Esophagus (tissue), 2 donors: ENCODE results near the gene TTC16. TPM values are rescaled to one million over a fixed set of nuclear protein-coding genes. Genes with fewer than 3 reads are reported as not detected.

Experiments
- H3K27ac ChIP-seq, 2 donors: one replicate each; pipeline ENCODE4 v1.5.1; 2013; ENCODE audit warnings: low read depth in 2 of 2, mild to moderate bottlenecking in 2 of 2, inconsistent platforms in 1 of 2, low read length in 1 of 2, moderate library complexity in 1 of 2
- H3K27me3 ChIP-seq, 2 donors: one replicate each; pipeline ENCODE4 v1.6.1; 2013; ENCODE audit warnings: low read length in 2 of 2, control low read depth in 1 of 2, mild to moderate bottlenecking in 1 of 2; ENCODE audit not compliant: insufficient read depth in 2 of 2, control insufficient read depth in 1 of 2
- H3K36me3 ChIP-seq, 2 donors: one replicate each; pipeline ENCODE4 v1.6.1; 2013; ENCODE audit warnings: low read length in 1 of 2; ENCODE audit not compliant: control insufficient read depth in 2 of 2, insufficient read depth in 2 of 2
- H3K4me1 ChIP-seq, 2 donors: one replicate each; pipeline ENCODE4 v1.6.1; 2013; ENCODE audit warnings: low read length in 1 of 2; ENCODE audit not compliant: control insufficient read depth in 2 of 2, insufficient read depth in 2 of 2
- H3K4me3 ChIP-seq, 2 donors: one replicate each; pipeline ENCODE4 v1.5.1; 2013; ENCODE audit warnings: low read length in 2 of 2, mild to moderate bottlenecking in 2 of 2, low read depth in 1 of 2, moderate library complexity in 1 of 2
- H3K9me3 ChIP-seq, 2 donors: one replicate each; pipeline ENCODE4 v1.6.1; 2013; ENCODE audit warnings: mild to moderate bottlenecking in 2 of 2, low read depth in 1 of 2, low read length in 1 of 2, moderate library complexity in 1 of 2; ENCODE audit not compliant: control insufficient read depth in 2 of 2, insufficient read depth in 1 of 2
- WGBS, 2 donors: extraction: QIAGEN DNeasy Blood & Tissue Kit; methylation state at CpG; one replicate each; pipeline ENCODE4 v1.1.7; 2013; 5-methylcytosine and 5-hydroxymethylcytosine counted together
- polyA plus RNA-seq, 2 donors: library from polyadenylated mRNA; stranded (reverse); fragments of 200-250 nt; gene quantifications; one replicate each; pipeline ENCODE4 v1.2.3, GENCODE V29; 2013
- donor health status: healthy with polysubstance abuse.
- donor health status: Bipolar disorder and iron deficiency.

TTC16 gene
- polyA plus RNA-seq, 2 donors, result 0.04 to 0.10 TPM

- Histone ChIP-seq H3K9me3 (no peaks in the 10 kb centered on the region), H3K36me3 (peaks cover 3 to 11% of the 10 kb centered on the region in 2 donors), H3K27ac (peak overlapping the region in 1 of 2 donors; percentile 8), H3K4me1 (peaks cover 5 to 10% of the 10 kb centered on the region in 2 donors), H3K27me3 (no peaks in the 10 kb centered on the region), H3K4me3 (no peak overlapping the region)
- WGBS, 2 donors, result 22 to 26% methylated on average over 15 of the region's 15 CpGs
These were observed 19.8 kb downstream of the TTC16 start for GRCh38 chr9:127735530-127736185.

DNA sequence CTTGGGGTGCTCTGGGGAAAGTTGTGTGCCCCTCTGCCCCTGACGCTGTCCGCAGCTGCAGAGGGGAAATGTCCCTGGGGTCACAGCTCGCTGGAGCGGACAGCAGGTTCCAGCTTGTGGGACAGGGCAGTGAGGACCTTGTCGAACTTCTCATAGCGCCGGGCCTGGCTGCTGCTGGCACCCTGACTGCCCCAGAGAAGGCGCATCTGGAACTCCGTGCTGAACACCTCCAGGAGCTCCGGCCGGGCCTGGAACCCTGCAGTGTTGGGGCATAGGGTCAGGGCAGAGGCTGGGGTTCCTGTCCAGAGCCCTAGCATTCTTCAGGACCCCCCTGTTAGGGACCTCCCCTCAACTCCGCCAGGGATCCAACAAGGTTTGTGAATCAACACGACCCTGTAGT is 22.8 kb downstream of the TTC16 start:
- Histone ChIP-seq H3K36me3 (peaks cover 0 to 2% of the 10 kb centered on the region in 2 donors), H3K4me1 (peaks cover 5 to 17% of the 10 kb centered on the region in 2 donors), H3K27ac (no peak overlapping the region), H3K4me3 (no peak overlapping the region), H3K27me3 (no peaks in the 10 kb centered on the region), H3K9me3 (no peaks in the 10 kb centered on the region)
- 86 to 89% methylated on average over 13 of the region's 13 CpGs for WGBS, 2 donors

- no peak overlapping the region for H3K4me3 ChIP-seq
- H3K4me1 ChIP-seq, result peaks cover 0 to 11% of the 10 kb centered on the region in 2 donors
- 54 to 65% methylated on average over 17 to 19 of the region's 19 CpGs for WGBS, 2 donors
- peak overlapping the region; percentile 72 to 83 for H3K27ac ChIP-seq
- no peaks in the 10 kb centered on the region for H3K27me3 ChIP-seq
- no peaks in the 10 kb centered on the region for H3K9me3 ChIP-seq
- peaks cover 0 to 2% of the 10 kb centered on the region in 2 donors for H3K36me3 ChIP-seq
These were observed 23.9 kb downstream of the TTC16 start for GRCh38 chr9:127739614-127740330.

GRCh38 chr9:127741831-127742434 is 26.1 kb downstream of the TTC16 start:
- H3K4me3 ChIP-seq, result no peak overlapping the region
- H3K36me3 ChIP-seq, result peaks cover 0 to 2% of the 10 kb centered on the region in 2 donors
- no peaks in the 10 kb centered on the region for H3K9me3 ChIP-seq
- no peaks in the 10 kb centered on the region for H3K27me3 ChIP-seq
- peaks cover 0 to 11% of the 10 kb centered on the region in 2 donors for H3K4me1 ChIP-seq
- 58 to 68% methylated on average over 38 of the region's 38 CpGs for WGBS, 2 donors
- H3K27ac ChIP-seq, result no peak overlapping the region

GRCh38 chr9:127742435-127743088 is 26.7 kb downstream of the TTC16 start:
- WGBS, 2 donors, result 35 to 41% methylated on average over 33 of the region's 33 CpGs
- Histone ChIP-seq H3K27me3 (no peaks in the 10 kb centered on the region), H3K36me3 (peaks cover 0 to 2% of the 10 kb centered on the region in 2 donors), H3K9me3 (no peaks in the 10 kb centered on the region), H3K27ac (no peak overlapping the region), H3K4me3 (no peak overlapping the region), H3K4me1 (peaks cover 0 to 11% of the 10 kb centered on the region in 2 donors)

DNA sequence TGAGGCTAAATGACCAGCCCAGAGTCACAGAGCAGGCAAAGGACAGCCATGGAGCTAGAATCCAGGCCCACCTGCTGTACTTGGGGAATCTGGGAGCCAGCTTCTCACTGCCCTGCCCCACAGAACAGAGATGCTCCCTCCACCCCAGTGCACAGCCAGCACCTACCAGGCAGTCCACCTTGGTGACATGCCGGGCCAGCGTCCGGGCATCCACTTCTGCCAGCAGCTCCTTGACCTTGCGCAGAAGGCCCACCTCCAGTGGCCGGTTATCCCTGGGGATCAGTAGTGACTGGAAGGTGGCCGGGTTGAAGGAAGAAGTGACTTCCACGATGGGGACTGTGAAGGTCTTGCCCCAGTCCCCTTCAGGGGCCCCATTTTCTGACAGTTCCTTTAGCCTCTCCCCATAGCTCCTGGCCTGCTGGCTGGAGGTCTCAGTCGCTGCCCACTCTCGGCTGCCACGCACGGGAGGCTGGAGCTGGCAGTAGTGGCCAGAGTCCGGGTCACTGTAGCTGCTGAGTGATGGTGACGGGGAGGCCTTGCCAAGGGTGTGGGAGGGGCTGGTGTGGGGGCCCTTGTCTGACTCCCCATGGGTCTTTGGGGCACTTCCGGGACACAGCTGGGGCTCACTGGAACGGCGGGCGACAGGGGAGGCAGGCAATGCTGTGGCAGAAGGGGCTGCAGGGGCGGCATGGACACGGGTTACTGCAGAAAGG is 28.7 kb downstream of the TTC16 start:
- H3K36me3 ChIP-seq, result peaks cover 2 to 4% of the 10 kb centered on the region in 2 donors

DNA sequence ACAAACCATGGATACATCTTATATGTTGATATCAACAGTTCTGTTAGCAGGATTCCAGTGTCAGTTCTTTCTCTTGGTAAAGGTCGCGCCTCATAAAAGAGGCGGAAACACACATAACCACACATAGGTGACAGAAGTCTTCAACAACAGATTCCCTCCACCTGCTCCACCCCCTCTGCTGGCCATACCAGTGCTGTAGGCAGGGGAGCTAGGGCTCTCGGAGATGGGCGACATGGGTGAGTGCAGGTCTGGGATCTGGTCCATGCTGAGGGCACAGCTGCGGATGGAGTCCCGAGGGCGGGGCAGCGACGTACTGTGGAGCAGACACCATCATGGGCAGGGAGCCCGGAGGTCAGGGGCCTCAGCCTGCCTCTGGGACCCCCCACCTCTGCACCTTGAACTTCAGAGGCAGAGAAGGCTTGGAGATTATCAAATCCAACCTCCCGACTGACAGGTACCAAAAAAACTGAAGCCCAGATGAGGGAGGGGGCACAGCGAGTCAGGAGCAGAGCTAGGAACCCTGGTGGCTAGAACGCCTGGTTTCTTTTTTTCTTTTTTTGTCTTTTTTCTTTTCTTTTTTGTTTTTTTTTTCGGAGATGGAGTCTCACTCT is 31.2 kb downstream of the TTC16 start:
- Histone ChIP-seq H3K27ac (no peak overlapping the region), H3K4me3 (no peak overlapping the region), H3K36me3 (peaks cover 2 to 4% of the 10 kb centered on the region in 2 donors), H3K27me3 (no peaks in the 10 kb centered on the region), H3K4me1 (peaks cover 2% of the 10 kb centered on the region in 2 donors), H3K9me3 (no peaks in the 10 kb centered on the region)
- 78 to 79% methylated on average over 15 of the region's 15 CpGs for WGBS, 2 donors

More for the DNA sequence above, 28.7 kb downstream of the TTC16 start:
- H3K4me3 ChIP-seq, result no peak overlapping the region
- peaks cover 0 to 11% of the 10 kb centered on the region in 2 donors for H3K4me1 ChIP-seq
- H3K27me3 ChIP-seq, result no peaks in the 10 kb centered on the region
- H3K9me3 ChIP-seq, result no peaks in the 10 kb centered on the region
- WGBS, 2 donors, result 91 to 93% methylated on average over 19 of the region's 19 CpGs
- no peak overlapping the region for H3K27ac ChIP-seq

DNA sequence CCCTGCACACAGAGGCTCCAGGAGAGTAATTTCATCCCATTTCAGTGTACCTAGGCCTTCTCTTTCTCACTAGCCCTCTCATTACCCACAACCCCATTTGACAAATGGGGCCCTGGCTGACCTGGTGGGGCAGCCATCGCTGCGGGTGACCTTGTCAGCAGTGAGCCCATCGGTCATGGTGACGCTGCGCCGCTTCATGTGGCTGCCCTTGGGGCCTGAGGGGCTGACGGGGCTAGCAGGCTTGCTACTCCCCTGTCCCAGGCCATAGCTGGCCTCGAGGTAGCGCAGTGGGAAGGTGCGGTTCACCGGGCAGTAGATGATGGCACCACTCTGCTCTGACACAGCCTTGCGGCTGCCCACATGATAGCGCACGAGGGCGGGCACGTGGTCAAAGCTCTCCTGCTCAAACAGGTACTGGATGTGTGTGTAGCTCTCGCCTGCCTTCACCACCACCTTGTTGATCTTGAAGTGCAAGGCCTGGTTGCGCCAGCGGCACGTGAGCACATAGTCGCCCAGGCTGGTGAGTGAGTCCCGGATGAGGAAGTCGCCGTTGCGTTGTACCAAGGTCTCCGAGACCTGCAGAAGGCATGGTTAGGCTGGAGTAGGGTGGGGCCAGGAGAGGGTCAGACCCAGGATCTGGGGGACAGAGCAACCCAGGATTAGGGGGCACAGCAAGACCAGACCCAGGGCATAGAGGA is 33.4 kb downstream of the TTC16 start:
- 90 to 92% methylated on average over 26 of the region's 26 CpGs for WGBS, 2 donors
- Histone ChIP-seq H3K27me3 (no peaks in the 10 kb centered on the region), H3K9me3 (no peaks in the 10 kb centered on the region), H3K4me3 (no peak overlapping the region), H3K27ac (no peak overlapping the region), H3K4me1 (peaks cover 0 to 3% of the 10 kb centered on the region in 2 donors), H3K36me3 (peaks cover 0 to 4% of the 10 kb centered on the region in 2 donors)
